ENCODE measurements around the gene SMIM35.

The SMIM35 gene

GRCh38 chr11:117966908-117967307, 119.9 kb downstream of the SMIM35 start:
- no peak for DNase-seq

DNA sequence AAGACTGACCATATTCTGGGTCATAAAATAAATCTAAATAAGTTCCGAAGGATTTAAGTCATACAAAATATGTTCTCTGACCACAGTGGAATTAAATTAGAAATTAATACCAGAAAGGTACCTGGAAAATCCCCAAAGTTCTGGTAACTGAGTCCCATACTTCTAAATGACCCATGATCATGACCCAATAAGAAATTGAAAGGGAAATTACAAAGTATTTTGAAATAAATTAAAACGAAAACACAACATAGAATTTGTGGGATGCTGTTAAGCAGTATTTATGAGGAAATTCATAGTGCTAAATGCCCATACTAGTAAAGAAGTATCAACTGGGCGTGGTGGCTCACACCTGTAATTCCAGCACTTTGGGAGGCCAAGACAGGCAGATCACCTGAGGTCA, 123.9 kb downstream of the SMIM35 start:
- DNase-seq: no peak

DNA sequence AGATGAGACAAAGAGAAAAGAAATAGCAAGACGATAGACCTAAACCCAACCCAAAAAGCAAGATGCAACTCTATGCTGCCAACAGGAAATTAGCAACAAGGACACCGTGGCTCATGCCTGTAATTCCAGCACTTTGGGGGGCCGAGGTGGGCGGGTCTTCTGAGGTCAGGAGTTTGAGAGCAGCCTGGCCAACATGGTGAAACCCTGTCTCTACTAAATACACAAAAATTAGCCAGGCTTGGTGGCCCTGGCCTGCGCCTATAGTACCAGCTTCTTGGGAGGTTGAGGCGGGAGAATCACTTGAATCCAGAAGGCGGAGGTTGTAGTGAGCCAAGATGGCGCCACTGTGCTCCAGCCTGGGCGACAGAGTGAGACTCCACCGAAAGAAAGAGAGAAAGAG, 124.9 kb downstream of the SMIM35 start:
- DNase-seq: no peak

GRCh38 chr11:117960406-117960805, 126.4 kb downstream of the SMIM35 start:
- DNase-seq: no peak

- no peak for DNase-seq
Observed at GRCh38 chr11:117959438-117960149, 127.2 kb downstream of the SMIM35 start.

DNA sequence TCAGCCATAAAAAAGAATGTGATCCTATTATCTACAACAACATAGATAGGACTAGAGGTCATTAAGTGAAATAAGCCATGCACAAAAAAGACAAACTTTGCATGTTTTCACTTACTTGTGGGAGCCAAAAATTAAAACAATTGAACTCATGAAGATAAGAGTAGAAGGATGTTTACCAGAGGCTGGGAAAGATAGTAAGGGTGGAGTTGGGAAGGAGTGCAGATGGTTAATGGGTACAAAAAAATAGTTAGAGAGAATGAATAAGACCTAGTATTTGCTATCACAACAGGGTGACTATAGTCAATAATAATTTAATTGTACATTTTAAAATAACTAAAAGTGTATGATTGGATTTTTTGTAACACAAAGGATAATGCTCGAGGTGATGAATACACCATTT, 127.8 kb downstream of the SMIM35 start:
- DNase-seq: no peak
